ENCODE data around the gene HNRNPA0. TPM values are rescaled to one million over a fixed set of nuclear protein-coding genes. Genes with fewer than 3 reads are reported as not detected.
A peak's percentile ranks its signal among the peaks of the same experiment; 100 is the strongest.

Gene HNRNPA0
- total RNA-seq (2014; rRNA removed; shearing (Covaris generic)) (20.6 and 25.8 TPM in 2 replicates), total RNA-seq (2022) (46.0 and 50.3 TPM in 2 replicates), Bru-seq, nascent RNA (percentile 97 among the genes with signal in this experiment), BruChase-seq, experiment 1, labeled RNA remaining after a 6-hour chase (percentile 97 among the genes with signal in this experiment), BruChase-seq, experiment 2, labeled RNA remaining after a 2-hour chase (percentile 98 among the genes with signal in this experiment)
- long read RNA-seq, full-length matches to known transcripts = 82 of 82 reads
- long read RNA-seq, partial matches to known transcripts = 0 of 82 reads
- long read RNA-seq, other reads (novel, unspliced or antisense) = 0 of 82 reads

- POLR2A ChIA-PET = interaction anchor here (0.7 to 1.5 kb wide), 4 partner anchors 12 to 694 kb away, joined by 3 to 5 read pairs (median 4); no protein-coding TSS in a partner anchor
- no TSS peak for BruUV-seq (replicated peaks)
- no peak for TF ChIP-seq EZH2phosphoT487 (IDR thresholded peaks at IDR 0.05; ENCODE audit: borderline replicate concordance, low read depth, low read length)
- no peak for TF ChIP-seq CTCF (conservative IDR thresholded peaks at IDR 0.05; ENCODE audit: low read length)
Observed at GRCh38 chr5:137754188-137754960, at the start of gene HNRNPA0. TSS of gene HNRNPA0 (minus strand) at chr5:137754363. CDS start at chr5:137754066, 297 bp downstream.

GRCh38 chr5:137802282-137803210 is 48.4 kb upstream of the HNRNPA0 start:
- Histone ChIP-seq H3K4me1 (ENCODE audit: insufficient read depth, low read length, poor library complexity, severe bottlenecking) (no peaks in the 10 kb centered on the region), H3K4me2 (ENCODE audit: low read length) (no peak overlapping the region), H4K20me1 (ENCODE audit: insufficient read depth, low read length) (no peaks in the 10 kb centered on the region), H3K79me2 (ENCODE audit: insufficient read depth, low read depth, low read length) (no peaks in the 10 kb centered on the region), H3K9me2 (ENCODE audit: insufficient read depth, low read length) (no peaks in the 10 kb centered on the region), H3K9me3 (ENCODE audit: low read length) (no peaks in the 10 kb centered on the region), H3K4me3 (ENCODE audit: low read depth, low read length, poor library complexity, severe bottlenecking) (no peak overlapping the region), H3K27ac (ENCODE audit: low read depth, low read length, poor library complexity, severe bottlenecking) (no peak overlapping the region), H3K36me3 (ENCODE audit: insufficient read depth, low read length) (no peaks in the 10 kb centered on the region), H2AFZ (ENCODE audit: low read length) (no peak overlapping the region)
- CTCF ChIA-PET (ENCODE audit: unreplicated experiment) = no interaction called here
- TF ChIP-seq EZH2phosphoT487 (IDR thresholded peaks at IDR 0.05; ENCODE audit: borderline replicate concordance, low read depth, low read length) (no peak), CTCF (conservative IDR thresholded peaks at IDR 0.05; ENCODE audit: low read length) (no peak)
- BruUV-seq (replicated peaks) = no TSS peak
- intact Hi-C loops (cut with micrococcal nuclease; ENCODE audit: unreplicated experiment) = no loop called here
- DNase-seq (ENCODE audit: low spot score) = no peak
- POLR2A ChIA-PET = no interaction called here

More at GRCh38 chr5:137754188-137754960, at the start of gene HNRNPA0:
- Histone ChIP-seq H3K9me3 (ENCODE audit: low read length) (0 out of 2 replicates have a peak, but pooled peaks cover 6% of the 10 kb centered on the region), H4K20me1 (ENCODE audit: insufficient read depth, low read length) (peaks cover 38% of the 10 kb centered on the region), H3K4me3 (ENCODE audit: low read depth, low read length, poor library complexity, severe bottlenecking) (peak within 1 kb of the TSS; percentile 99), H3K4me2 (ENCODE audit: low read length) (peak within 1 kb of the TSS; percentile 75), H3K4me1 (ENCODE audit: insufficient read depth, low read length, poor library complexity, severe bottlenecking) (peaks cover 23% of the 10 kb centered on the region), H3K36me3 (ENCODE audit: insufficient read depth, low read length) (peaks cover 47% of the 10 kb centered on the region), H3K79me2 (ENCODE audit: insufficient read depth, low read depth, low read length) (peaks cover 48% of the 10 kb centered on the region), H2AFZ (ENCODE audit: low read length) (peak within 1 kb of the TSS; percentile 70), H3K9me2 (ENCODE audit: insufficient read depth, low read length) (no peaks in the 10 kb centered on the region), H3K27ac (ENCODE audit: low read depth, low read length, poor library complexity, severe bottlenecking) (peak within 1 kb of the TSS; percentile 72)
- peak; percentile 98 for DNase-seq (ENCODE audit: low spot score)
- CTCF ChIA-PET (ENCODE audit: unreplicated experiment) = interaction anchor here (0.6 kb wide), 1 partner anchor 41 kb away, joined by 5 read pairs; no protein-coding TSS in a partner anchor
- intact Hi-C loops (cut with micrococcal nuclease; ENCODE audit: unreplicated experiment) = loop anchor here (5.0 to 10.0 kb wide), 2 partner anchors 677 to 1590 kb away; no protein-coding TSS in a partner anchor

Measured in OCI-LY7 (cell line).